Stimulated activated CD4-positive, alpha-beta T cell treated with anti-CD3 and anti-CD28 coated beads, Interleukin-1b, Interleukin-23, amount 100 ng/mL, for 48 hours (primary cell): Measurements from ENCODE around the gene VSTM4.

Experiments
- DNase-seq: peaks from one replicate; pipeline ENCODE4 v3.0.0-alpha.2; 2020

The VSTM4 gene

DNA sequence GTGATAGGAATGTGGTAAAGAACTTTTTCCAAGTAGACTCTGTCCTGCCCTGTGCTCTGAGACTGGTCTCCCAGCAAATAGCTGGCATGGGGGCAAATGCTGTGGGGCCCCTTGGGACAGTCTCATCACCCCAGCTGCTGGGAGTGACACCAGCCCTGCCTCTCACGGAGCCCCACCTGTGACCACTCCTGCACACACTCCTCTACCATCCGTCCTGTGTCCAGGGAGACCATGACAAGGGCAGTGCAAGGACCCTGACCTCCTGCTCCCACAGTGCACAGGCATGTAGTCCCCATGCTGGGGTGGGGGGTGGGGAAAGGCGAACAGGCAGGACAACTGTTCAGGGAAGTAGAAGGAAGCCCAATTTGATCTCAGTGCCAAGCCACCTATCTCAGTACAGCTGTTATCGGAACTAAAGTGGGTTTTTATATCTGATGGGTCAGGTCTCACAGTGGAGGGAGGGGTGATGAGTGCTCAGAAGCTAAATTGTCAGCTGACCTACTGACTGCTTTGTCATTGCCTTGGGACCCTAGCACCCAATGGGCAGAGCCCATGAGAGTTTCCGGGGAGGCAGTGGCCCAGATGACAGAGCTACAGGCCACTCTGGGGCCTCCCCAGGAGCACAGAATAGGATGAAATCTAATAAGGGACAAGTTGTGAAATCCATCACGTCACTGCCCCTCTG is 24.5 kb downstream of the VSTM4 start:
- DNase-seq = no peak

DNA sequence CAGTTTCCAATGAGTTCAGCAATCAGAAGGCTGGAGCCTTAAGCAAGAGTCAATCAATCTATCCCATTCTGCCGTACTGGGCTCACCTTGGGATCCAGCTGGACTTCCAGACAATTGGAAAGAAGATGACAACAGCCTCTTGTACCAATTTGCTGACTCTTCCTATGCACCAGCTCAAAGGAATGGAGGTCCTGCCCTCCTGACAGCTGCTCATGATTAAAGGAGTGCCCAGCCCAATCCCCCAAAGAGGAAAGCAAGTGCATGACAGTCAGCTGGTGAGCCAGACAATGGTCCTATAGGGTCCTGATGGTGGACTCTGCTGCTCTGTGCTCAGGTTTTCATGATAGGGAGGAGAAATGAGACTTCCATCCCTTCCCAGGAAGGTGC is 25.1 kb downstream of the VSTM4 start:
- DNase-seq = no peak

DNA sequence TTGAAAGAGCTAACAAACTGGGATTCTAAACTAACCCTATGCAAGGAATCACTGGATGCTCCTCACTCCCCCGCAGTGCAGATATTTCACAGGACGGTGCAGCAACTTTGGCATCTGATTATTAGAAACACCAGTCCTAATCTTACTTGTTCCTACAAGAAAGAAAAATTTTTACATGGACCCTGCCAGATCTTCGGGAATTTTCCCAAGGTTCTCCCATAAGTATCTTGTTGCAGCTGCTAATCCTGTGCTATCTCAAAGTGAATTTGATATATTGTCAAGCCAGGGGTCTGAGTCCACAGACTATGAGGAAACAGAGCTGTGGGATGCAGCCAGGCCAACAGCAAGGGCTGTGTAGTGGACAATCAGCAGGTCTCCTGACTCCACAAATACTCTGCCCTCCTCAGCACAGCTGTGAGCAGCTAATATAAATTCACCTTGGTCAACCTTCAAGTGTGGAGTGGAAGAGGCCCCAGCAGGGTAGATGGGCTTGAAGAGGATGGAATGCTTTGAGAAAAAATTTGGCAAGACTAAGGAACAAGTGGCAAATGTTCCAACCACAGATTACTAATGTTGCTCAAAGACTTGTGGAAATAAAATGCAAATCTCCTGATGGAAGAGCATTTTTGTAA is 25.6 kb downstream of the VSTM4 start:
- DNase-seq = no peak

DNA sequence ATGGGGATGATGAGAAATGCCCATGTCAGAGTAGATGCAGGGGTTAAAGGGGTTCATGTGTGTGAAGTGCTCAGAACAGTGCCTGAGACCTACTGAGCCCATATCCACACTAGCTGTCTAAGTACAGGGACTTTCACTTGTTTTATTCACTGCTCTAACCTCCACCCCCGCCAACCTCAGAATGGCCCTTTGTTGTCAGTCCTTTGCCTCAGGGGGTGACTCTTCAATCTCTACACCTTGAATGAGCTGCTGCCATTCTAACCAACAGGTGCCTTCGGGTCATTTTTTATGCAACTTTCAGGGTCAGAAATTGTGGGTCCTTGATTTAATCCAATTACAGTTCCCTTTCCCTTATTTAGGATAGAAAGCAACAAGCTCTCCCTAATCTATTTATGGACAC is 26.2 kb downstream of the VSTM4 start:
- DNase-seq = no peak

DNA sequence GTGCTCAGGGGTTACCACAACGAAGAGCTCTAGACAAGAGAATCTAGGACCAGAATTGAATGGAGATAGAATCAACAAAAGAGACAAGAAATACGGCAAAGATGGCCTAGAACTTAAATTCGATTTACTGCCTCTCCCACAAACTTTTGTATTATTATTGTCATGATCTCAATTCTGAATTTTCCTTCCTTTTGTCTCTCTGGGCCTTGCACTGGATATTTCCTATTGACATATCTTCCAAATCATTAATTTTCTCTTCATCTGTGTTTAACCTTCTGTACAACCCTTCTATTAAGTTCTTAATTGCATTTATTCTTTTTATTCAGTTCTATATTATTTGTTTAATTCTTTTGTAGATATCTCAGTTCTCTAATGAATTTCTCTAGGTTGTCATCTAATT is 28.4 kb downstream of the VSTM4 start:
- no peak for DNase-seq

DNA sequence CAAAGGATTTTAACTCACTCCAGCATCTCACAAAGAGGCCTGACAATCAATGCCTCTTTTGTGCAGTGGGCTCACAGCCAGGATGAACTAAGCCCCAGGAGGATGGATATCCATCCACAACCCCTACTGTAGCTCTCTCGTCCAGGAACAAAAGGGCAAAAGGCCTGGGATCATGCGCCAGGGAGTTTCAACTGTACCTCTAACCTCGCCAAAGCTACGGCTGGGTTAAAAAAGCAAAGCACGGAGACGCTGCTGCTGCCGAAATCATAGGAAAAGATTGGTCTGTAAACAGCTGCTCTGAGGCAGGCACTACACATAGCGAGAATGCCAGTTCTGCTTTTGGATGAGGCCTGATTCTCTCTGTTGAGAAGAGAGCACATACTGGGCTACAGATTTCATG is 32.1 kb downstream of the VSTM4 start:
- DNase-seq = no peak

DNA sequence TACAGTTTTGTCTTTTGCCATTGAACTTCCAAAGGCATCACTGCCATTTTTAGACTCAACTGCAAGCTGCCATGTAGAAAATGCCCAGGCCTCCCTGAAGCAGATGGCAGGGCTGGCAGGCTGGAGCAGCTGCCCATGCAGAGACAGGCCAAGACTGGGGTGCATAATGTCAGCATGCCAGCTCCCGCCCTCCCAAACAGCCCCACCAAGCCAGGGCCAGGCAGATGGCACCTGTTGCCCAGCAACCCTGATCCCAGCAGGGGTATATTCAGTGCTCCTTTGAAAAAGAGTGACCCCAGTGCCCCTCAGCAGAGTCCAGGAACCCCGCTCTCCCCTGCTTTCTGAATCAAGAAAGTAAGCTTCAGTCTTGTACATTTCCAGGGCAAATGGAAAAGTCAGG is 32.6 kb downstream of the VSTM4 start:
- DNase-seq = no peak

DNA sequence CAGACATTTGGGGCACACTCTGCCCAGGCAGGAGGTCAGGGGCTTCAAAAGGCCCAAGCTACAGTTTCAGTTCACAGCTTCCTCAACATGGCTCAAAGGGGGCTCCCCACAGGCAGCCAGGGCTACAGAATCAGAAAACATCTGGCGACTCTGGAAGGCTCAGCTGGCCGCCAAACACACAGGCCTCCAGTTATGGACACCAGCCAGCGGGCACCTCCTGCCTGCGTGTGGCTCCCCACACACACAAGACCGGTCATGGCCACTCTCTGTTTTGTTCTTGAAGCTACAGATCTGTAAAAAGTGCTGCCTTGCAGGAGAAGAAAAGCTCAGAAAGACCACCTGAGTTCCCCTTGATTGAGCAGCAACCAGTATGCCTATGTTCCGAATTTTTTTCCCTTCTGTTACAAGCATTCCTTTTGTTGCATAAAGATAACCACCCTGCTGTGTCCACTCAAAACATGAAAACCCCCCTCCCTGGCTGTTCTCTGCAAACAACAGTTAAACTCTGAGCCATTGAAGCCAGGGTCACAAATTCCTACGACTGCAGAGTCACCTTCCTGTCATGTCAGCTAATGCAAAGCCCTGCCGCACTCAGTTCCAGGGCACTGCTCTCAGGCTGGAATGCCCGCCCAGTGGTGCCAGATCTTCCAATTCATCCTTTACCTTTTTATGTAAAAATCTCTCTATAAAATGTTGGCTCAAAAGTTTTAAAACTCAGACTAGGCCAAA is 33.6 kb downstream of the VSTM4 start:
- no peak for DNase-seq

DNA sequence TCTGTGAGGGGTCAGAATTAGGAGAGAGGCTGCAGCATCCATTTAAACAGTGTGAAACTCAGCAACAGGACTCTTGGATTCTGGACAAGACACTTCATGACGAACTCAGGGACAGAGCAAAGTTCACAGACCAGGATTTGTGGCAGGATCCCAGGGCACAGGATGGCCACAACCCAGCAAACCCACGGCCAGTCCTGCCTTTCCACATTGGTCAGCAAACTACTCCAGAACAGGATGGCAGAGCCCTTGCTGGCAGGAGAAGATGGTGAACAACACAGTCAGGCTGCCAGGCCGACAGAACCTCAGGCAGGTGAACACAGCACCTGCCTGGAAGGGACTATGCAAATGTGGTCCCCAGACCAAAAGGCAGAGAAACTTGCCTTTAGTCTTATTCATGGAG is 34.4 kb downstream of the VSTM4 start:
- DNase-seq = no peak

DNA sequence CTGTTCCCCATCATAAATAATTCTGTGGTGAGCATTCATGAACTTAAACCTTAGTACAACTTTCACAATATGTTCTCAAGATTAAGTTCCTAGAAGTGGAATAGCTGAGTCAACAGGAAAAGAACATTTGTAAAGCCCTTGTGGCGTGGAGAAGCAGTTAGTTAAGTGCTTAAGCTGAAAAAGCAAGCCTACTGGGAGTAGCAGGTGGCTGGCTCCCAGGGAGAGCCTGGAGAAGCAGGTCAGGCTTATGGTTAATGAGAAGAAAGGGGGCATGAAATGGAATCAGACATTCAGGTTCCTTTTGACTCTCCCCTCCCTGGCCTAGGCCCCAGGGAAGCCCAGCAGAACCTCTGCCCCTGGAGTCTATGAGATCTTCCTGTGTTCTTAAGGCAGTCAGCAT is 35.3 kb downstream of the VSTM4 start:
- DNase-seq = no peak

DNA sequence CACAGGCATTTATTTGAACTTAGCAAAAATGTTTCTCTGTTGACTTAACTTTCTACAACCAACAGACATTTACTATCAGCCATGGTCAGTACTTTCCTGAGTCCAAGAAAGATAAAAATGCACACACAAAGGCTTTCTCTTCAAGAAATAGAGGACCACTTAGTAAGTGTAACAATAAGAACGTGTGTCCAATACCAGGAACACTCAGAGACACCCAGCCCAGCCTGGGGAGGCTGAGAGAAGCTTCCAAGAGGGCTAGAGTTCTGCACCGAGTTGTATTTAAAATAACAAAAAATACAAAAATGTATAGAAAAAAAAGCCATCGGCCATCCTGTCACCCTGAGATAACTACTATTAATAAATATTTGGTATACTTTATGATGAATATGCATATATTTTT is 35.8 kb downstream of the VSTM4 start:
- no peak for DNase-seq

DNA sequence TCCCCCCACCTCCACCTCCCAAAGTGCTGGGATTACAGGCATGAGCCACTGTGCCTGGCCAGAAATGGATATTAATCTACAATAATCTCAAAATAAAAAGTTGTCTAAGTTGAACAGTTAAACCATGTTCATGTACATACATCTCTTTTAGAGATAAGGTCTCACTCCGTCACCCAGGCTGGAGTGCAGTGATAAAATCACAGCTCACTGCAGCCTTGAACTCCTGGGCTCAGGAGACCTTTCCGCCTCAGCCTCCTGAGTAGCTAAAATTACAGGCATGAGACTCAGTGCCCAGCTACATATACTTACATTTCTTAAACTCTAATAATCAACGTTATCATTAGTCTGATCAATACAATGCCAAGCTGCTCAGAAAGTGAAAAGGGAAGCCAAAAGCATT is 36.2 kb downstream of the VSTM4 start:
- DNase-seq = no peak

DNA sequence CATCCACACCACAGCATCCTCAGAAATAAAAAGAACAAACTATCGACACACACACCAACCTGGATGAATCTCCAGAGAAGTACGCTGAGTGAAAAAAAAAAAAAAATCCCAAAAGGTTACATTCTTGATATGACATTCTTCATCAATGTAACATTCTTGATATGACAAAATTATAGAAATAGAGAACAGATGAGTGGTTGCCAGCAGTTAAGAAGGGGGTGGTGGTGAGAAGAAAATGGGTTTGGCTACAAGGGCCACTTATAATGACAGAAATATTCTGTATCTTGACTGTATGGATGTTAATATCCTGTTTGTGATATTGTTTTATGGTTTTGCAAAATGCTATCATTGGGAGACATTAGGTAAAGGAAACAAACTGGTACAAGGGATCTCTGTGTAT is 36.9 kb downstream of the VSTM4 start:
- no peak for DNase-seq

DNA sequence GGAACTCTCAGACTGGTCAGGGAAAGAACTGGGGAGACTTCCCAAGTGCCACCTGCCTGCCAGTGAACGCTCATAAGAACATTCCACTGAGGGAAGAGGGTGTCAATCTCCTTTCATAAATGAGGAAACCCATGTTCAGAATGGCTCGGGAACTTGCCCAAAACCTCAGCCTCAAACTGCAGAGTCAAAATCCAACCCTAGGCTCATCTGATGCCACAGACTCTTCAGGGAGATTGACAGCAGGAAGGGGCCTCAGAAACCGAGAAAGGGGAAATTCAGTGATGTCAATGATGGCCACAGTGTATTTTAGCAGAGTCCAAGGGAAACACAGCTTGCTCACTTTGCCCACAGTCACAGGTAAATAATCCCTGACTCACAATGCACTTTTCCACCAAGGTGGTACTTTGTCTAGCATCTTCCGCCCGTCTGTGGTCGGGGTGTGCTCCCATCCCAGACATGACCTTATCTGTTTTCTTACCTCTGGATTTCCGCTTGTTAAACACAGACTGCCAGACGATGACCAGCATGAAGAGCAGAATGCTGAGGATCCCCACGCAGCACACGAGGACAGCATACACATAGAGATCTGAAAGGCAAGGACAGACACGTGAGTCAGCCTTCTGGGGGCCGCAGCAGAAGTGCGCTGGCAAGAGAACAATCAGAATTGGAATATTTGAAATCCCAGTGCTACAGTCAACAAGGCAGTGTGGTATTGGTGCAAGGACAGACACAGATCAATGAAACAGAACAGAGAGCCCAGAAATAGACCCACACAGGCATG is 38.4 kb downstream of the VSTM4 start:
- DNase-seq = no peak

DNA sequence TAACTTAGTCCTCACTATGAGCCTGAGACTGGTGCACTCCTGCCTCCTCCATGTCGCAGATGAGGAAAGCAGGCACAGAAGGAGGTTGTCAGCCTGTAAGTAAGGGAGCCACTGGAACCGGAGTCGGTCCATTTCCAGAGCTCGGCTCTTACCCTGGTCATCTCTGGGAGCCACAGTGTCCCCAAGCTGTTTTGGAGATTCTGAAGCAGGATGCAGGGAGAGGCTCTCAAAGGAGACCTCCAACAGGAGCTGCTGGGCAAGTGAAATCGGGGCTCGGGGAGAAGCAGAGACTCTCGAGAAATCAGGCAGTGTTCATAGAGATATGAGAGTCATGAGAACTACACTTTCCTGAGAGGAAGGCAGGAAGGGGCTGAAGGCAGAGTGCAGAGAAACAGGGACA is 39.0 kb downstream of the VSTM4 start:
- no peak for DNase-seq

DNA sequence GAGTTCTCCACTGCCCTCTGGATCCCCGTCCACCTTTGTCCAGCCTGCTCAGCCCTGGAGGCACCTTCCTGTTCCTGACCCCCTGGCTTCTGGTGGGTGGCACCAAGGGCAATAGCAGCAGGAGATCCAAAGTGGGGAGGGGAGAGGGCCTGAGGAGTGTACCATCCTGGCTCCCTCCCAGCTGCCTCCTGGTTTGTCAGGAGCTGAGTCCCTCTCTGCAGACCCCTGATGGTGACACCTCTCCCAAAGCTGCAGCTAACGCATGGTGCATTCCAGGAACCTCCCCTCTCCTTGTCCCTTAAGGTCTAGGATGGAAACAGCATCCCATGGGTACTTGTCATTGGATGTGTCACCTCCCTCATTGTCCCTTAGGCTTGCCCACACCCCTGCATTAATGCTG is 39.6 kb downstream of the VSTM4 start:
- no peak for DNase-seq

DNA sequence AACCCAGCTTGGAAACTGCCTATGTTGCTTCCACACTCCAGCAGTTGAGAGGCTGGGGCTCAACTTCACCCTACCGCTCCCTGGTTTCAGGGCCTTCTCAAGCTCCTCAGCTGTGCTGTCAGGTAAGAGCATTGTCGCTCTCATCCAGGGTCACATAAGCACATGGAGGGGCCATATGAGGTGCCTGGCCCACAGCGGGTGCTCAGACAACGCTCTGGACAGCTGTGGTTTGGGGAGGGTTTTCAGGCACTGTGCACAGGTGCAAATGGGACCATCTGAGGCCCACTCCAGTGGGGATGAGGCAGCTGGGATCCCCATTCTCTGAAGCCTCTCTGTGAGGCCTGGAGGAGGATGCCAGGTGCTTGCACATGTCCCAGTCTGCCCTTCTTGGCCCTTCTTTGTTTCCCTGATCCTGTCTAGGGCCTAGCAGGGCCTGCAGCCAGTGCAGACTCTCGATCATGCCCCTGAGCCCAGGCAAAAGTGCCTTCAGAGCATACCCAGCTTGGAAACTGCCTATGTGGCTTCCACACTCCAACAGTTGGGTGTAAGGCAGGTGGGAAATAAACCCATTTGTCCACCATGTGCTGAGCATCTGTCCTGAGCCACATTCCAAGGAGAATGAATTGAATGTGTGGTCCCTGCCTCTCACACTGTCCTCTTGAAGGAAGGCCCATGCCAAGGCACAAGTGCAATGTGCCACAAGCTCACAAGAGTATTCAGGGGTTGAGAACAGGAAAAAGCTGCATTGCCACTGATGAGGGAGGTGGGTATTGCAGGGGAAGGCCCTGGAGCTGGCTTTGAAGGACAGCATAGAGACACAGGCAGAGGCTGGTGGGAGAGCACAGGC is 40.3 kb downstream of the VSTM4 start:
- no peak for DNase-seq

DNA sequence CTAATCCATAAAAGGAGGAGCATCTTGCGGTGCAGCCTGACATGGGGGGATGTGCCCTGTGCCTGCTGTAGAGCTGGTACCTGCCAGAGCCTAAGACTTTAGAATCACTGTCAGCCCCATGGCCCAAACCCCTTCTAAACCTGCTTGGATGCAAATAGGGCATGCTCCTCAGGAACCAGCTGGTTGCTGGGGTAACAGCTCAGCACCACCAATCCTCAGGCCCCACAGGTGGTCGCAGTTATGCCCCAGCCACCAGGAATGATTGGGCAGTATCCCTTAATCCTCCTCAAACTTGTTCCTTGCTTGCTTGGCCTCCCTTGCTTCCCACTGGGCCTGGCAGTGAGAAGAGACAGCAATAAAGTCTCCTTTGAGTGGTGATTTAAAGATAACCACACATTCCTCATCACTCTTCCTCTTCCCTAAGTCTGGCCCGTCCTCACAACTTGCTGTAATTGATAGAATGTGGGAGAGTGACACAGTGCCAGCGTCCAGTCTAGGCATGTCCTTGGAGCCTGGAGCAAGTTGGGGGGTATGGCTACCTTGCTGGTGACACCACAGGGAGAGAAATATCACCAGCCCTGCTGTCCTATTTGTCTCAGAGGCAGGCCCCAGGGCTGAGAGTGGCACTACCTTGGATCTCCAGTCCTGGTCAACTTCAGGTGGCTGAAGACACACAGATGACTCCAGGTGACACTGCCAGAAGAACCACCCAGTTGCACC is 43.0 kb downstream of the VSTM4 start:
- DNase-seq = no peak

DNA sequence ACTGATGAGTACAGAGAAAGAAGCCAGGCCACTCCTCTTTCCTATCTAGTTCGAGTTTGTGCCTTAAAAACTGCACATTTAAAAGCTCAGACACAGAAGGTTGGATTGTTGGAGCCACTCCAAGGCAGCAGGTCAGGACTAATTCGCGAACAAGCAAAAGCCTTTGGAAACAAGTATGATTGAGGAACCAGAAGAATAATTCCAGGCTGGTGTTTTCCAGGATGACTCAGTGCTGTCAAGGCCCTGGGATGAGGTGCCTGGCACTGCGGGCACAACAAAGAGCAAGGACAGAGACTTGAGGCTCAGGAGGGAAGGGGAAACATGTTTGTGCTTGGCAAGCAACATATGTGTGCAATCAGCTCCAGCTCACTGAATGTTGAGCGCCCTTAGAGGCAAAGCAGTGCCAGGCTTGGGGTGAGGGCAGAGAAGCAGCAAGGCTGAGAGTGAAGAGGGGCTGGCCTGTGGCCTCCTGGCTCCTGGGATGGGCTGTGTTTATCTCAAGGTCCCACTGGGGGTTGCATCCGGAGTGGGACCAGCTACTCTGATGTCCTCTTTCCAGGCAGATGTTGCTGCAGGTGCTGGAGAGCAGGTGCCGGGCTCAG is 44.1 kb downstream of the VSTM4 start:
- DNase-seq = no peak

DNA sequence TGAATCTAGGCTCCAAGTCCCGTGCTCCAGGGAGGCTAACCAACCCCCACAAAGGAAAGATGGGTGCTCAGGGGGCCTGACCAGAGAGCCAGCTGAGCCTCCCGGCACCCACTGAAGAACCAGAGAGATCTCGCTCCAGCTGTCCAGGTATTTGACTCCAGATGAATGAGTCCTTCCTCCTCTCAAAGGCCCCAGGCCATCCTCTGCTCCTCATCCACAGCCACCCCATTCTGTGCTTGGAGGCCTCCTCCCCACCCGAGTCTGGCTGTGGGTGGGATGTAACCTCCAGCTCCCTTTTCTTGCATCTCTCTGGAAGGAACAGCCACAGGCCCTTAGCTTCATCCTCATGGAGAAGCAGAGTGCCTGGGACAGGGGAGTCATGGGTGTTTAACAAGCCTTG is 44.6 kb downstream of the VSTM4 start:
- no peak for DNase-seq

DNA sequence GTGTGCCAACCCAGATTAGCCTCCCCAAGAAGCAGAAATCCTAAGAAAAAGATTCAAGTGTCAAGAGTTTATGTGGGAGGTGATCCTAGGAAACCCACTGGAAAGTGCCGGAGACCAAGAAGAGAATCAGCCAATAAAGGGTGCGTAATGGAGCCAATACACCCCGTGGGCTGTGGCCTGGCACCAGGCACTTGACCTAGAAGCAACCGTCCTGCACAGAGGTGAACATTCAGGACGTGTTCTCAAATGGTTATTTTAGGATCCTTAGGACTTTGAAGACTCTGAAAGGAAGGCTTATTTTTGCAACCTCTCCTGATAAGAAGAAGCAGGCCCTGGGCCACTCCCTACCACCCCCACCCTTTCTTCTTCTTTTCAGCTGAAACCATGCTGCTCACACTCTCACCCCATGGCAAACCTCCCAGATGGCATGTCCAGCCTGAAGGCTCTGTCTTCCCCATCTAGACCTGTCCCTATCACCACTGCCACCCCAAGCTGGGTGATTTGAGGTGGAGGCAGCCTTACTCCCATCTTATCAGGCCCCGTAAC is 46.6 kb downstream of the VSTM4 start:
- no peak for DNase-seq
